ENCODE results near the gene AOAH. TPM values are rescaled to one million over a fixed set of nuclear protein-coding genes. Genes with fewer than 3 reads are reported as not detected.

The AOAH gene
- total and polyA plus RNA-seq, 2 donors (not counting 3 experiments of a cell fraction or from before 2014, with no cell fraction given) = not detected

- Histone ChIP-seq H3K4me2 (ENCODE audit: insufficient read depth, low read length) (no peak overlapping the region), H3K4me1 (ENCODE audit: control insufficient read depth, extremely low read depth, insufficient read depth, low read length) (no peaks in the 10 kb centered on the region), H4K20me1 (replicated peaks; ENCODE audit: control insufficient read depth, extremely low read depth, insufficient read depth, low read length) (no peaks in the 10 kb centered on the region), H3K27me3 (ENCODE audit: control insufficient read depth in 2 of 2, insufficient read depth in 2 of 2, low read length in 2 of 2) (no peaks in the 10 kb centered on the region), H3K9me3 (replicated peaks; ENCODE audit: control insufficient read depth, insufficient read depth, low read length) (no peaks in the 10 kb centered on the region), H3K9ac (replicated peaks; ENCODE audit: extremely low read depth, insufficient read depth, low read length) (no peak overlapping the region), H3K36me3 (ENCODE audit: control insufficient read depth in 2 of 2, extremely low read depth in 1 of 2, insufficient read depth in 2 of 2, low read length in 2 of 2) (no peaks in the 10 kb centered on the region), H3K79me2 (ENCODE audit: control insufficient read depth, insufficient read depth, low read length) (no peaks in the 10 kb centered on the region), H2AFZ (ENCODE audit: low read depth, low read length) (no peak overlapping the region), H3K4me3 (replicated peaks in 1 of 3; ENCODE audit: insufficient read depth in 1 of 3, low read depth in 1 of 3, low read length in 3 of 3) (no peak overlapping the region), H3K9me1 (replicated peaks; ENCODE audit: control insufficient read depth, extremely low read depth, insufficient read depth, low read length) (no peaks in the 10 kb centered on the region), H3K27ac (ENCODE audit: insufficient read depth, low read depth, low read length) (no peak overlapping the region)
- BruUV-seq (replicated peaks) = no TSS peak
- intact Hi-C loops (cut with micrococcal nuclease) = no loop called here
- TF ChIP-seq MAX (IDR thresholded peaks at IDR 0.05; ENCODE audit: insufficient read depth, insufficient read length) = no peak
- TF ChIP-seq CTCF (IDR thresholded peaks at IDR 0.05; ENCODE audit: extremely low read depth in 1 of 2, insufficient read depth in 1 of 2, low read depth in 1 of 2, low read length in 2 of 2) = no peak
- TF ChIP-seq GATA2 (IDR thresholded peaks at IDR 0.05; ENCODE audit: insufficient read depth, insufficient read length, low read depth, low read length) = no peak
- TF ChIP-seq MYC (IDR thresholded peaks at IDR 0.05; ENCODE audit: low read depth, low read length) = no peak
- TF ChIP-seq FOS (IDR thresholded peaks at IDR 0.05; ENCODE audit: borderline replicate concordance, insufficient read depth, low read length) = no peak
- TF ChIP-seq POLR2A (IDR thresholded peaks at IDR 0.05; ENCODE audit: low read depth, low read length) = no peak
- no peak for TF ChIP-seq POLR2AphosphoS5 (IDR thresholded peaks at IDR 0.05; ENCODE audit: insufficient read depth, low read depth, low read length)
- no peak for TF ChIP-seq JUN (IDR thresholded peaks at IDR 0.05; ENCODE audit: borderline replicate concordance, insufficient read depth, insufficient read length, low read depth)
- TF ChIP-seq EZH2 (IDR thresholded peaks at IDR 0.05; ENCODE audit: borderline replicate concordance, low read depth, low read length, severe bottlenecking) = no peak
- CTCF ChIA-PET = interaction anchor here (0.7 to 1.9 kb wide), 3 partner anchors 12 to 703 kb away, joined by 3 to 6 read pairs (median 3); no protein-coding TSS in a partner anchor
- POLR2A ChIA-PET = no interaction called here
- dilution Hi-C loops (cut with MboI; ENCODE audit: extremely low pct_ligation_motif_present, low sequenced_read_pairs) = no loop called here
- FAIRE-seq (no peak), DNase-seq (ENCODE audit: low read depth, low spot score) (no peak)
Observed at GRCh38 chr7:36565792-36566356, 158.4 kb downstream of the AOAH start.

All from endothelial cell of umbilical vein (primary cell).